Sigmoid colon (tissue), 4 donors: ENCODE data around the gene TANGO2.

ENCODE experiments used
- CTCF ChIP-seq, 4 experiments: fragments of 450-650 bp in 3 of 4; fragments of 200-600 bp in 1 of 4; IDR thresholded peaks; one replicate each; pipeline ENCODE4 v1.5.1; 2016 to 2019; ENCODE audit warnings: antibody characterized with exemption in 4 of 4, mild to moderate bottlenecking in 3 of 4, moderate library complexity in 2 of 4
- POLR2A ChIP-seq, 2 donors: fragments of 450-650 bp; IDR thresholded peaks; one replicate each; pipeline ENCODE4 v1.6.1; 2016; ENCODE audit warnings: antibody characterized with exemption in 2 of 2, mild to moderate bottlenecking in 2 of 2, moderate library complexity in 2 of 2
- POLR2AphosphoS5 ChIP-seq, 4 donors: sonication (generic); formaldehyde crosslinking; IDR thresholded peaks; one replicate each; pipeline ENCODE4 v1.6.1; 2017; ENCODE audit warnings: antibody characterized with exemption in 4 of 4

DNA sequence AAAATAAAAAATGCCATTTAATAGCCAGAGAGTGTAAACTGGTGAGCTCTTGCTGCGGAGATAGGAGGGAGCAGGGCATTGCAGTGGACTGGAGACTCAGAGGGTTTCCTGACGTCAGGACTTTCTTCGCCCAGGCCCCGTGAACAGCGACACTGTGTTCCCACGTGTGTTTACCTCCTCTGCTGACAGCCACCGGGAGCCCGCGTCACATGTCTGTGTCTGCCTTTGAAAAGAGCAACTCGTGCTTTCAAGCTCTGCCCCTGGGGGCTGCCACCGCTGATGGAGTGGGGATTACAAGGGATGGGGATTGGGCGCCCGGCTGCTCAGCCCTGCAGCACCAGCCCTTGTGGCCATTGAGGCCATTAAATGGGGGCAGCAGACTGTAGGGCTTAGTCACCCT lies 3.3 kb downstream of the TANGO2 start:
- TF ChIP-seq CTCF (IDR thresholded peaks at IDR 0.05) (no peak), POLR2AphosphoS5 (IDR thresholded peaks at IDR 0.05) (no peak), POLR2A (IDR thresholded peaks at IDR 0.05) (no peak)
